Activated CD4-positive, alpha-beta memory T cell treated with anti-CD3 and anti-CD28 coated beads for 36 hours (primary cell): ENCODE measurements around the gene CPNE4. TPM values are rescaled to one million over a fixed set of nuclear protein-coding genes. Genes with fewer than 3 reads are reported as not detected.

Experiments
- CTCF ChIA-PET: fragments of 350-600 bp; sonication (Branson Sonifier 250); formaldehyde crosslinking; loops from one replicate; lab custom pipeline; 2021; ENCODE audit warnings: antibody characterized with exemption, inconsistent platforms; lab: Charles Lee
- POLR2A ChIA-PET: fragments of 350-600 bp; sonication (Branson Sonifier 250); formaldehyde crosslinking; loops from one replicate; lab custom pipeline; 2021; ENCODE audit warnings: antibody characterized with exemption; lab: Charles Lee
- DNase-seq: peaks from one replicate; pipeline ENCODE4 v3.0.0-alpha.2; 2020
- H3K27ac Mint-ChIP-seq: one replicate; pipeline ENCODE4 v1.8.0; 2021; ENCODE audit warnings: mixed read lengths
- H3K27me3 Mint-ChIP-seq: one replicate; pipeline ENCODE4 v1.8.0; 2021; ENCODE audit warnings: mixed read lengths
- H3K36me3 Mint-ChIP-seq: one replicate; pipeline ENCODE4 v1.8.0; 2021; ENCODE audit warnings: mixed read lengths
- H3K4me1 Mint-ChIP-seq: one replicate; pipeline ENCODE4 v1.8.0; 2021; ENCODE audit warnings: low read depth, mixed read lengths
- H3K4me3 Mint-ChIP-seq: one replicate; pipeline ENCODE4 v1.8.0; 2021; ENCODE audit warnings: mild to moderate bottlenecking, mixed read lengths
- H3K9me3 Mint-ChIP-seq: one replicate; pipeline ENCODE4 v1.8.0; 2021; ENCODE audit warnings: mixed read lengths
- intact Hi-C: fragments of 100-400 bp; cut with micrococcal nuclease; formaldehyde crosslinking; loops from one replicate; pipeline ENCODE4 v1.15.1; 2023
- total RNA-seq, 2 experiments: library from RNA; stranded (reverse); gene quantifications; one replicate each; pipeline ENCODE4 v1.2.3, GENCODE V29; 2021

Gene CPNE4
- total RNA-seq, 2 experiments from 2014 or later: not detected

GRCh38 chr3:131591394-131592014 lies 443.3 kb downstream of the CPNE4 start:
- ChIA-PET CTCF (no interaction called here), POLR2A (no interaction called here)
- intact Hi-C loops: no loop called here
- Mint-ChIP-seq H3K9me3 (no peaks in the 10 kb centered on the region), H3K27ac (no peak overlapping the region), H3K27me3 (peaks cover 4% of the 10 kb centered on the region), H3K4me3 (no peak overlapping the region), H3K4me1 (no peaks in the 10 kb centered on the region), H3K36me3 (no peaks in the 10 kb centered on the region)
- no peak for DNase-seq

- CTCF ChIA-PET: no interaction called here
- Mint-ChIP-seq H3K27ac (no peak overlapping the region), H3K36me3 (no peaks in the 10 kb centered on the region), H3K9me3 (no peaks in the 10 kb centered on the region), H3K4me3 (no peak overlapping the region), H3K27me3 (peaks cover 7% of the 10 kb centered on the region), H3K4me1 (no peaks in the 10 kb centered on the region)
- DNase-seq: no peak
- POLR2A ChIA-PET: no interaction called here
- intact Hi-C loops: no loop called here
These were observed 448.5 kb downstream of the CPNE4 start for GRCh38 chr3:131586277-131586676.

- intact Hi-C loops: no loop called here
- Mint-ChIP-seq H3K27me3 (peaks cover 7% of the 10 kb centered on the region), H3K4me3 (no peak overlapping the region), H3K4me1 (no peaks in the 10 kb centered on the region), H3K36me3 (no peaks in the 10 kb centered on the region), H3K9me3 (no peaks in the 10 kb centered on the region), H3K27ac (no peak overlapping the region)
- ChIA-PET CTCF (no interaction called here), POLR2A (no interaction called here)
- DNase-seq: no peak
These were observed 452.4 kb downstream of the CPNE4 start for GRCh38 chr3:131582438-131582837.

- intact Hi-C loops: no loop called here
These were observed 466.4 kb downstream of the CPNE4 start for GRCh38 chr3:131568460-131568859.

GRCh38 chr3:131564812-131565211 lies 470.0 kb downstream of the CPNE4 start:
- ChIA-PET POLR2A (no interaction called here), CTCF (interaction anchor here (1.1 kb wide), 1 partner anchor 15 kb away, joined by 3 read pairs; no protein-coding TSS in a partner anchor)
- no peak for DNase-seq
- no peaks in the 10 kb centered on the region for H3K9me3 Mint-ChIP-seq
- H3K4me1 Mint-ChIP-seq: no peaks in the 10 kb centered on the region
- peaks cover 23% of the 10 kb centered on the region for H3K27me3 Mint-ChIP-seq
- H3K27ac Mint-ChIP-seq: no peak overlapping the region
- no peaks in the 10 kb centered on the region for H3K36me3 Mint-ChIP-seq
- intact Hi-C loops: no loop called here
- H3K4me3 Mint-ChIP-seq: no peak overlapping the region

More at GRCh38 chr3:131568460-131568859, 466.4 kb downstream of the CPNE4 start:
- Mint-ChIP-seq H3K36me3 (no peaks in the 10 kb centered on the region), H3K9me3 (no peaks in the 10 kb centered on the region), H3K4me3 (no peak overlapping the region), H3K27me3 (peaks cover 13% of the 10 kb centered on the region), H3K4me1 (no peaks in the 10 kb centered on the region), H3K27ac (no peak overlapping the region)
- CTCF ChIA-PET: interaction anchor here (0.7 kb wide), 1 partner anchor 9 kb away, joined by 3 read pairs; no protein-coding TSS in a partner anchor
- no peak for DNase-seq
- POLR2A ChIA-PET: no interaction called here

- Mint-ChIP-seq H3K9me3 (no peaks in the 10 kb centered on the region), H3K27me3 (peaks cover 28% of the 10 kb centered on the region), H3K4me1 (no peaks in the 10 kb centered on the region), H3K36me3 (no peaks in the 10 kb centered on the region), H3K4me3 (no peak overlapping the region), H3K27ac (no peak overlapping the region)
- intact Hi-C loops: no loop called here
- CTCF ChIA-PET: no interaction called here
- no peak for DNase-seq
- POLR2A ChIA-PET: no interaction called here
These were observed 473.3 kb downstream of the CPNE4 start for GRCh38 chr3:131561511-131561910.

GRCh38 chr3:131560795-131561194 lies 474.0 kb downstream of the CPNE4 start:
- intact Hi-C loops: no loop called here
- ChIA-PET CTCF (no interaction called here), POLR2A (no interaction called here)
- no peak overlapping the region for H3K27ac Mint-ChIP-seq
- H3K4me1 Mint-ChIP-seq: no peaks in the 10 kb centered on the region
- no peaks in the 10 kb centered on the region for H3K9me3 Mint-ChIP-seq
- H3K4me3 Mint-ChIP-seq: no peak overlapping the region
- no peaks in the 10 kb centered on the region for H3K36me3 Mint-ChIP-seq
- no peak for DNase-seq
- H3K27me3 Mint-ChIP-seq: peaks cover 25% of the 10 kb centered on the region

GRCh38 chr3:131555456-131555855 lies 479.4 kb downstream of the CPNE4 start:
- Mint-ChIP-seq H3K27ac (no peak overlapping the region), H3K36me3 (no peaks in the 10 kb centered on the region), H3K4me1 (no peaks in the 10 kb centered on the region), H3K27me3 (peaks cover 12% of the 10 kb centered on the region), H3K9me3 (no peaks in the 10 kb centered on the region), H3K4me3 (no peak overlapping the region)
- no peak for DNase-seq
- intact Hi-C loops: no loop called here
- ChIA-PET CTCF (no interaction called here), POLR2A (no interaction called here)

- CTCF ChIA-PET: no interaction called here
- no peaks in the 10 kb centered on the region for H3K4me1 Mint-ChIP-seq
- POLR2A ChIA-PET: no interaction called here
- no peak for DNase-seq
- peaks cover 13% of the 10 kb centered on the region for H3K27me3 Mint-ChIP-seq
- no peaks in the 10 kb centered on the region for H3K36me3 Mint-ChIP-seq
- intact Hi-C loops: no loop called here
- no peak overlapping the region for H3K4me3 Mint-ChIP-seq
- H3K27ac Mint-ChIP-seq: no peak overlapping the region
- no peaks in the 10 kb centered on the region for H3K9me3 Mint-ChIP-seq
These were observed 481.1 kb downstream of the CPNE4 start for GRCh38 chr3:131553495-131554247.

- no peaks in the 10 kb centered on the region for H3K4me1 Mint-ChIP-seq
- intact Hi-C loops: no loop called here
- no peaks in the 10 kb centered on the region for H3K9me3 Mint-ChIP-seq
- no peaks in the 10 kb centered on the region for H3K36me3 Mint-ChIP-seq
- ChIA-PET CTCF (no interaction called here), POLR2A (no interaction called here)
- H3K27me3 Mint-ChIP-seq: peaks cover 11% of the 10 kb centered on the region
- DNase-seq: no peak
- no peak overlapping the region for H3K27ac Mint-ChIP-seq
- H3K4me3 Mint-ChIP-seq: no peak overlapping the region
These were observed 483.1 kb downstream of the CPNE4 start for GRCh38 chr3:131551761-131552160.

- ChIA-PET POLR2A (no interaction called here), CTCF (interaction anchor here (0.6 to 1.2 kb wide), 4 partner anchors 9 to 478 kb away, joined by 3 to 4 read pairs (median 4); no protein-coding TSS in a partner anchor)
- peaks cover 14% of the 10 kb centered on the region for H3K27me3 Mint-ChIP-seq
- H3K4me3 Mint-ChIP-seq: no peak overlapping the region
- H3K36me3 Mint-ChIP-seq: no peaks in the 10 kb centered on the region
- DNase-seq: no peak
- no peaks in the 10 kb centered on the region for H3K9me3 Mint-ChIP-seq
- H3K4me1 Mint-ChIP-seq: no peaks in the 10 kb centered on the region
- H3K27ac Mint-ChIP-seq: no peak overlapping the region
- intact Hi-C loops: no loop called here
These were observed 484.0 kb downstream of the CPNE4 start for GRCh38 chr3:131550562-131551465.

- intact Hi-C loops: loop anchor here (2.0 kb wide), 1 partner anchor 479 kb away; no protein-coding TSS in a partner anchor
- Mint-ChIP-seq H3K27me3 (peaks cover 14% of the 10 kb centered on the region), H3K36me3 (no peaks in the 10 kb centered on the region), H3K9me3 (no peaks in the 10 kb centered on the region), H3K4me3 (no peak overlapping the region), H3K4me1 (no peaks in the 10 kb centered on the region), H3K27ac (no peak overlapping the region)
- CTCF ChIA-PET: interaction anchor here (1.0 to 1.4 kb wide), 3 partner anchors 11 to 480 kb away, joined by 3 to 4 read pairs (median 4); no protein-coding TSS in a partner anchor
- peak; percentile 19 for DNase-seq
- POLR2A ChIA-PET: no interaction called here
These were observed 485.5 kb downstream of the CPNE4 start for GRCh38 chr3:131549340-131549739.
